ENCODE data around the gene ZNF467.

The ZNF467 gene, protein sequence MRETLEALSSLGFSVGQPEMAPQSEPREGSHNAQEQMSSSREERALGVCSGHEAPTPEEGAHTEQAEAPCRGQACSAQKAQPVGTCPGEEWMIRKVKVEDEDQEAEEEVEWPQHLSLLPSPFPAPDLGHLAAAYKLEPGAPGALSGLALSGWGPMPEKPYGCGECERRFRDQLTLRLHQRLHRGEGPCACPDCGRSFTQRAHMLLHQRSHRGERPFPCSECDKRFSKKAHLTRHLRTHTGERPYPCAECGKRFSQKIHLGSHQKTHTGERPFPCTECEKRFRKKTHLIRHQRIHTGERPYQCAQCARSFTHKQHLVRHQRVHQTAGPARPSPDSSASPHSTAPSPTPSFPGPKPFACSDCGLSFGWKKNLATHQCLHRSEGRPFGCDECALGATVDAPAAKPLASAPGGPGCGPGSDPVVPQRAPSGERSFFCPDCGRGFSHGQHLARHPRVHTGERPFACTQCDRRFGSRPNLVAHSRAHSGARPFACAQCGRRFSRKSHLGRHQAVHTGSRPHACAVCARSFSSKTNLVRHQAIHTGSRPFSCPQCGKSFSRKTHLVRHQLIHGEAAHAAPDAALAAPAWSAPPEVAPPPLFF

DNA sequence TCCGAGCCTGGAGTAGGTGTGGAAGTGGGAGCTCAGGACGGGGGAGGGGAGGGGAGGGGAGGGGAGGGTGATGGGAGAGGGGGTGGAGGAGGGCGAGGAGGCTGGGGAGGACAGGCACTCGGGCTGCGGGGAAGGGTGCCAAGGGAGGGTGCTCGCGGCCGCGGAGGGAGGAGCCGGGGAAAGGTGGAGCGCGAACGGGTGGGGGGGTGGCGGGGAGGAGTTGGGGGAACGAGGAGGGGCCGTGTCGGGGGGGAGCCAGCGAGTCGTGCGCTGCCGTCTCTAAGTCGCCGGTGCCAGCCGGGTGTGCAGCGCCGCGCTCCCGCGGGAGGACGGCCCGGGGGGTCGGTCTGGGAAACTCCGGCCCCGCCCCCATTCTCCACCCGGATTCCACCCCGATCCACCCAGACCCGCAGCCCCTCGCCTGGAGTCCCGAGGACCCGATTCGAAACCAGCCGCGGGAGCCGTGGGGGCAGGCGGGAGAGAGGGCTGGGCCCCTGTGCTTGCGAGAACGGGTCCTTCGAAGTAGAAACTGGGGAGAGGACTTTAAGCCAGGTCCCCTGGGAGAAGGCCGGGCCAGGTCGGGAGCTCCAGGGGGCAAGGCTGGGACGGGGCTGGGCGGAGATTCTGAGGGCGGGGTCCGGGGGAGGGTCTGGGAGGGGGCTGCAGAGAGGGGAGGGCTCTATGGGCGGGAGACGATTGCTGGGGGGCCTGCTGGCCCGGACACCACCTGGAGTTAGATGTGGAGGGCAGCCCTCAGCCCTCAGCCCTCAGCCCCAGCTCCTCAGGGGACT, at the start of gene ZNF467:
TSS of gene ZNF467 (minus strand) at position 143 of the 791 bp plus-strand sequence. CDS start 2,556 bp downstream, outside the sequence.
- no peak for DNase-seq (ENCODE audit: low read depth, low spot score)

- DNase-seq (ENCODE audit: low read depth, low spot score), result no peak
Observed at GRCh38 chr7:149822353-149822943, 49.1 kb upstream of the ZNF467 start.

DNA sequence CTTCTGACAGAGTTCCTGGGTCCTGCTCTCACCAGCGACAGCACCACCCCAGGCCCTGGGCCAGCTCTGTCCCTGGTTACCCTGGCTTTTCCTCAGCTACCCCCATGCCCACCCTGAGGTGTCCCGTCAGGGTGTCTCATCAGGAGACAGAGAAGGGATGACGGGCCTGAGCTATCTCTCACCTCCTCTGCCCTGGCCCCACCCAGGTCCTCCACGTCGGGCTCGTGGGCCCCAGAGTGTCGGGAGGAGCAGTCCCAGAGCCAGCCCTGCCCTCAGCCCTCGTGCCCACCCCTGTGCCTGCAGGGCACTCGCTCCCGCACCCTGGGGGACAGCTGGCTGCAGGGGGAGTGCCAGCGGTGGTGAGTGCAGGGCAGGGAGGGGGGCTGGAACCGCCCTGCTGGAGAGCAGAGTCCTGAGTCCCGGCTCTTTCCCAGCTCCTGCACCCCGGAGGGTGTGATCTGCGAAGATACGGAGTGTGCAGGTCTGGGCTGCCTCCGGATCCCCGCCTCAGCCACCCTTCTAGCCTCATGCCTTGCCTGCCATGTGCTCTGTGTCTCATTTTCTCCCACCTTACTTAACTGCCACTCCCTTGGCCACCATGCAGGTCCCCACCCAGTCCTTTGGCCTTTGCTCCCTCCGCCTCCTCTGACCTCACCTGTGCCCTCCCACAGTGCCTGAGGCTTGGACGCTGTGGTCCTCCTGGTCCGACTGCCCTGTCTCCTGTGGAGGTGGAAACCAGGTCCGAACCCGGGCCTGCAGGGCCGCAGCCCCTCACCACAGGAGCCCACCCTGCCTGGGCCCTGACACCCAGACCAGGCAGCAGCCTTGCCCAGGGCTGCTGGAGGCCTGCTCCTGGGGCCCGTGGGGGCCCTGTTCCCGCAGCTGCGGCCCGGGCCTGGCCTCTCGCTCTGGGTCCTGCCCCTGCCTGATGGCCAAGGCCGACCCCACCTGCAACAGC, 48.1 kb upstream of the ZNF467 start:
- no peak for DNase-seq (ENCODE audit: low read depth, low spot score)

GRCh38 chr7:149820622-149821190, 47.3 kb upstream of the ZNF467 start:
- no peak for DNase-seq (ENCODE audit: low read depth, low spot score)

DNA sequence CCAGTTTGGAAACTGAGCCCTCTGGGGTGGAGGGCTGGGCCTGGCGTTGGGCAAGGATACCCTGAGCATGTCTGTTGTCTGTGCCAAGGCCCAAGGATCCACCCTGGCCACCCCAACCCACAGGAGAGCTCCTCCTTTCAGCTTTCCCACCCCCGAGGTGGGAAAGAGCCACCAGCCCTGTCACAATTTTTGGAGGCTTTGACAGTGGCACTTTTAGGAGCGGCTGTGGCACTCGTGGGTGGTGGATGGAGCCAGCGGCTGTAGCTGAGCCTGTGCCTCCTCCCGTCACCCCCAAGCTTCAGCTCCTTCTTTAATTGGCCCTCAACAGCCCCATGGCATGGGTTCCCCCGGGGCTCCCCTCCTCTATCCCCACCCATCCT, 46.6 kb upstream of the ZNF467 start:
- DNase-seq (ENCODE audit: low read depth, low spot score), result no peak

DNA sequence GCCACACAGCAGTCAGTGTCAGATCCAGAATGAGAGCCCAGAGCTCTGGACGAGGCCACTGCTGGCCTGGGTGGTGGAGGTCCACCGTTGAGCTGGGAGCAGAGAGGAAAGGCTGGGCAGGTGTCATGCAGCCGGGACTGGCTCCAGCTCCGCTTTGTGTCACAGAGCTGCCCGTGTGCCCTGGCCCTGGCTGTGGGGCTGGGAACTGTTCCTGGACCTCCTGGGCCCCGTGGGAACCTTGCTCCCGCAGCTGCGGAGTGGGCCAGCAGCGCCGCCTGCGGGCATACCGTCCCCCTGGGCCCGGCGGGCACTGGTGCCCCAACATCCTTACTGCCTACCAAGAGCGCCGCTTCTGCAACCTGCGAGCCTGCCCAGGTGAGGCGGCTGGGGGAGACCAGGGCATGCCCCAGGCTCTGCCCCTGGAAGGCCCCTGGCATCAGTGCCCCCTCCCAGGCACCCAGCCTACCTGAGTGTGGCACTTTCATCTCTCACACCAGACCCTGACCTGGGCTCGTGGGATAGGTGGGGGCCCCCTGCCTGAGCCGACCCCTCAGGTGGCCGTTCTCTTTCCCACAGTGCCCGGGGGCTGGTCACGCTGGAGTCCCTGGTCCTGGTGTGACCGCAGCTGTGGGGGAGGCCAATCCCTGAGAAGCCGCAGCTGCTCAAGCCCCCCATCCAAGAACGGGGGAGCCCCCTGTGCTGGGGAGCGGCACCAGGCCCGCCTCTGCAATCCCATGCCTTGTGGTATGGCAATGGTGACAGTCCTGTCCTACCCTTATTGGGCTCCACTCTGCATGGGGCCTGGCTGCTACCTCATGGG, 46.0 kb upstream of the ZNF467 start:
- DNase-seq (ENCODE audit: low read depth, low spot score), result no peak

DNA sequence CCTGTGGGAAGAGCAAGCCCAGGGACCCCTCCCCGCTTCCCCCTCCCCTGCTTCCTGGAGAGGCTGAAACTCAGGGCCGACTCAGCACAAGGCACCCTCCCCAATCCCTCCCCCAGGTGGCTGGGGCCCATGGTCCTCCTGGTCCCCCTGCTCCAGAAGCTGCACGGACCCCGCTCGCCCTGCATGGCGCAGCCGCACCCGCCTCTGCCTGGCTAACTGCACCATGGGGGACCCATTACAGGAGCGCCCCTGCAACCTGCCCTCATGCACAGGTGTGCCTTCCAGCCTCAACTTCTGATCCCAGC, 45.1 kb upstream of the ZNF467 start:
- DNase-seq (ENCODE audit: low read depth, low spot score), result no peak

- DNase-seq (ENCODE audit: low read depth, low spot score), result no peak
Observed at GRCh38 chr7:149817836-149818535, 44.6 kb upstream of the ZNF467 start.

GRCh38 chr7:149817301-149817771, 43.9 kb upstream of the ZNF467 start:
- DNase-seq (ENCODE audit: low read depth, low spot score), result no peak

DNA sequence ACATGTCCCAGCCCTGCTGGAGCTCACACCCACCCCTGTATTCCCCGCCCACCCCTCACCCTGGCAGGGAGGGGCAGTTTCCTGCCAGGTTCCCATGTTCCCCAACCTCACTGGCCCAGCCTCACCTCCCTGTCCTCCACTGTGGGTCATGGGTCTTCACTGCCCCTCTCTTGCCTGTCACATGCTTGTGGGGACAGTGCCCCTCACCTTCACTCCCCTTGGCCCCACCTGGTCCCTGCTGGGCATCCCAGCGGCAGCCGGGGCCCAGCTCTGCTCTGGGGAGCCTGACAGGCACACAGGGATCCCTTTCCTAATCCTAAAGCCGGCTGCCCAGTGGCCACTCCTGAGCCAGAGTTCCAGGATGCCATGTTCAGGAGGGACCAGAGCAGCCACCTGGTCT, 43.4 kb upstream of the ZNF467 start:
- no peak for DNase-seq (ENCODE audit: low read depth, low spot score)

DNA sequence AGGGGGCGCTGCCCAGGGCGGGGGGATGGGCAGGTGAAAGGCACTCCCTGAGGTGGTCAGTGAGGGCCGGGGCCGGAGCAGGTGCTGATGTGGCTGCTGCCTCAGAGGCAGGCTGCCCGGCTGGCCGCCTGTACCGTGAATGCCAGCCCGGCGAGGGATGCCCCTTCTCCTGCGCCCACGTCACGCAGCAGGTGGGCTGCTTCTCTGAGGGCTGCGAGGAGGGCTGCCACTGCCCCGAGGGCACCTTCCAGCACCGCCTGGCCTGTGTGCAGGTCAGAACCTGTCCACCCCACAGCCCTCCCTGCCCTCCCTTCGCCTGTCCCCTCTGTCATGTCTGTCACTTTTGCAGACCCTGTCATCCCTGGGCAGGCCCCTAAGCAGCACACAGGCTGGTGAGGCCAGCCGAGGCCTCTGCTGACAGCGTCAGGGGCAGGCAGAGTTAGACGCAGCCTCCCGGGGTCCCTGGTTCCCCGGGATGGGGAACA, 42.9 kb upstream of the ZNF467 start:
- no peak for DNase-seq (ENCODE audit: low read depth, low spot score)

GRCh38 chr7:149815661-149816266, 42.4 kb upstream of the ZNF467 start:
- DNase-seq (ENCODE audit: low read depth, low spot score), result no peak

DNA sequence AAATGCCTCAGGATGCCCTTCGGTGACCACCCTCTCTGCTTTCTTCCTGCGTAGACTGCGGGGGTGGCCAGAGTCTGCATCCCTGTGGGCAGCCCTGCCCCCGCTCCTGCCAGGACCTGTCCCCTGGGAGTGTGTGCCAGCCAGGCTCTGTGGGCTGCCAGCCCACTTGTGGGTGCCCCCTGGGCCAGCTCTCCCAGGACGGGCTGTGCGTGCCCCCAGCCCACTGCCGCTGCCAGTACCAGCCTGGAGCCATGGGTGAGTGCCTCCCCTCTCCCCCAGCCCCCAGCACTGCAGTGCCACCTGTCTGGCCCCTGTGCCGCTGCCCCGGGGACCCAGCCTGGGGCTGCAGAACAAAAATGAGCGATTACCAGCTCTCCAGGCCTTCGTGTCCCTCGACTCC, 41.7 kb upstream of the ZNF467 start:
- DNase-seq (ENCODE audit: low read depth, low spot score), result no peak

DNA sequence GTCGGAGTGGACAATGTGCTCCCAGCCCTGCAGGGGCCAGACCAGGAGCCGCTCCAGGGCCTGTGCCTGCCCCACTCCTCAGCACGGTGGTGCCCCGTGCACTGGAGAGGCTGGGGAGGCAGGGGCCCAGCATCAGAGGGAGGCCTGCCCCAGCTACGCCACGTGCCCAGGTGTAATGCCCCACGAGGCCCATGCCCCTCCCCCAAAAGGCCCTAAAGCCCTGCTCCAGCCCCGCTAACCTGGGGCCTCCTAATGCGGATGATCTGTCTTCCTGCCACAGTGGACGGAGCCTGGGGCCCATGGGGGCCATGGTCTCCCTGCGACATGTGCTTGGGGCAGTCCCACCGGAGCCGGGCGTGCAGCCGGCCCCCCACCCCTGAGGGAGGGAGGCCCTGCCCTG, 41.1 kb upstream of the ZNF467 start:
- no peak for DNase-seq (ENCODE audit: low read depth, low spot score)

DNA sequence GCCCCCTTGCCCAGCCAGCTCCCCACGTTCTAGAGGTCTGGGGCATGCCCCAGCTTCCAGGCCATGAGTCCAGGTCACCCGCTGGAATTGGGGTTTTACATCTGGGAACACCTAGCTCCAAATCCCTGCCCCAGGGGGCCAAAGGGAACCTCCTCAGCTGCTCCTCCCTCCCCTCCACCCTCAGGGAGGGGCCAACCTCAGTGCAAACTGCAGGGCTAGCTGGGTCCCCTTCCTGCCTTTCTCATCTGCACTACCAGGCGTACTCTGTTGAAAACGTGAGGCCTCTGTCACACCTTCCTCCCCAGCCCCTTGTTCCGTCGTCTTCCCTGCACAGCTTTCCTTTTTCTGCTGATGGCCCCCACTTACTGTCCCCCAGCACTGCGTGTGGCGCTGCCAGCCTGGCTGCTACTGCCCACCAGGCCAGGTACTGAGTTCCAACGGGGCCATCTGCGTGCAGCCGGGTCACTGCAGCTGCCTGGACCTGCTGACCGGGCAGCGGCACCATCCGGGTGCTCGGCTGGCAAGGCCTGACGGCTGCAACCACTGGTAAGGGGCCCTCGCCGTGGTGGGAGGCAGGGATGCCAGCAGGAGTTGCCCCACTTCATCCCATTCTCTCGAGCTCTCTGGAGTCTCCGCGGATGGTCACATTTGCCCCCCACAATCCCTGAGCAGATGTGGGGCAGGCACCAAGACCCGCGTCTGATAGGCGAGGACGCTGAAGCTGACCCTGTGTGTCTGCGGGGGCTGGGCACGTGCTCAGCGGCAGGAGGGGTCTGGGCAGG, 40.1 kb upstream of the ZNF467 start:
- DNase-seq (ENCODE audit: low read depth, low spot score), result no peak

GRCh38 chr7:149811831-149812490, 38.6 kb upstream of the ZNF467 start:
- DNase-seq (ENCODE audit: low read depth, low spot score), result no peak

DNA sequence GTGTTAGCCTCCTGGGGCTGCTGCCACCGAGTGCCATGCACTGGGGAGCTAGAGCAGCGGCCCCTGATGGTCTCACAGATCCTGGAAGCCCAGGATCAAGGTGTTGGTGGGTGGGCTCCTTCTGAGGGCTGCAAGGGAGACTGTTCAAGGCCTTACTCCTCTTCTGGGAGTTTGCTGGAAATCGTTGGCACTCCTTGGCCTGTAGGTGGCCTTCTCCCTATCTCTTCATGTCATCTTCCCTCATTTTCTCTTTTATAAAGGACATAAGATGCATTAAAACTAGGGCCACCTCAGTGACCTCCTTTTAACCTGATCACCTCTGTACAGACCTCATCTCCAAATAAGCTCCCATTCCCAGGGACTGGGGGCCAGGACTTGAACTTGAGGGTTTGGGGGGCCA, 37.8 kb upstream of the ZNF467 start:
- DNase-seq (ENCODE audit: low read depth, low spot score), result no peak
